ENCODE data around the gene ALDH2.
"Not testable (repeated sequence)": the region's sequence is repeated elsewhere in the genome, so short reads cannot be mapped to it uniquely, and the experiment has no call there.

Gene ALDH2

DNA sequence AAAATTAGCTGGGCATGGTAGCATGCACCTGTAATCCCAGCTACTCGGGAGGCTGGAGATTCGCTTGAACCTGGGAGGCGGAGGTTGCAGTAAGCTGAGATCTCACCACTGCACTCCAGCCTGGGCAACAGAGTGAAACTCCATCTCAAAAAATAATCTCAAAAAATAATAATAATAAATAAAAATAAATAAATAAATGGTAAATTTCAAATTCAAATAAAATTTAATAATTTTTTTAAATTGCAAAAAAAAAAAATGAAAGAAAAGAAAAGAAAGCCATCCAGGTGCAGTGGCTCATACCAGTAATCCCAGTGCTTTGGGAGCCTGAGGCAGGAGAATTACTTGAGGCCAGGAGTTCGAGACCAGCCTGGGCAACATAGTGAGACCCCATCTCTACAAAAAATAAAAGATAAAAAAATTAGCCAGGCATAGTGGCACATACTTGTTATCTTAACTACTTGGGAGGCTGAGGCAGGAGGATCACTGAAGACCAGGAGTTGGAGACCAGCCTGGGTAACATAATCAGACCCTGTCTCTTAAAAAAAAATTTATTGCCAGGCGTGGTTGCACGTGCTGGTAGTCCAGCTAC lies 36.4 kb downstream of the ALDH2 start:
- Histone ChIP-seq H3K4me3 (ENCODE audit: low read length) (no peak overlapping the region), H3K27ac (ENCODE audit: low read depth, low read length) (no peak overlapping the region), H3K4me1 (ENCODE audit: control insufficient read depth, insufficient read depth, low read length) (no peaks in the 10 kb centered on the region), H3K9ac (ENCODE audit: low read length) (no peak overlapping the region), H3K36me3 (ENCODE audit: control insufficient read depth, insufficient read depth, low read length) (peaks cover 34% of the 10 kb centered on the region), H3K27me3 (ENCODE audit: control insufficient read depth, insufficient read depth, low read length) (no peaks in the 10 kb centered on the region)

DNA sequence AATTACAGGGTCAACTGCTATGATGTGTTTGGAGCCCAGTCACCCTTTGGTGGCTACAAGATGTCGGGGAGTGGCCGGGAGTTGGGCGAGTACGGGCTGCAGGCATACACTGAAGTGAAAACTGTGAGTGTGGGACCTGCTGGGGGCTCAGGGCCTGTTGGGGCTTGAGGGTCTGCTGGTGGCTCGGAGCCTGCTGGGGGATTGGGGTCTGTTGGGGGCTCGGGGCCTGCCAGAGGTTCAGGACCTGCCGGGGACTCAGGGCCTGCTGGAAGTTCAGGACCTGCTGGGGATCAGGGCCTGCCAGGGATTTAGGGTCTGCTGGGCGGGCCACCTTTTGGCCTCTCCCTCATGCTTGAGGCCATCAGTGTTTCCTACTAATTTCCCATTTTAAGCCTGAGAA lies 37.1 kb downstream of the ALDH2 start:
- H3K4me1 ChIP-seq (ENCODE audit: control insufficient read depth, insufficient read depth, low read length), result no peaks in the 10 kb centered on the region
- H3K27ac ChIP-seq (ENCODE audit: low read depth, low read length), result no peak overlapping the region
- H3K36me3 ChIP-seq (ENCODE audit: control insufficient read depth, insufficient read depth, low read length), result peaks cover 37% of the 10 kb centered on the region
- H3K4me3 ChIP-seq (ENCODE audit: low read length), result no peak overlapping the region
- H3K27me3 ChIP-seq (ENCODE audit: control insufficient read depth, insufficient read depth, low read length), result no peaks in the 10 kb centered on the region
- H3K9ac ChIP-seq (ENCODE audit: low read length), result no peak overlapping the region

DNA sequence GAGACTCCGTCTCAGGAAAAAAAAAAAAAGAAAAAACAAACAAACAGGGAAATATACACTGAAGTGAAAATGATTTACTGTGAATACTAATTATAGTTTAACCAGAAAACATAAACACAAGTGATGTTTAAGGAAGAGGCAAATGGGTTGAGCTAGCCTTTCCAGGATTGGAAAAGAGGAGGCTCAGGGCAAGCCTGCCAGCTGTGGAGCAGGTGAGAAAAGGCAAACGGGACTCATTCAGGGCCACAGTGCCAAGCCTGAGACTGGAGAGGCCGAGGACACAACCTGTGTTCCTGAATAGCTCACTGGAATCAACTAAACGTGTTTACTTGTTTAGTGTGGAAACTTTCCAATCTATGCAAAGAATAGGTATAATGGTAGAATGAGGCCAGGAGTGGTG lies 39.6 kb downstream of the ALDH2 start:
- no peaks in the 10 kb centered on the region for H3K4me1 ChIP-seq (ENCODE audit: control insufficient read depth, insufficient read depth, low read length)
- H3K4me3 ChIP-seq (ENCODE audit: low read length), result no peak overlapping the region
- H3K27ac ChIP-seq (ENCODE audit: low read depth, low read length), result no peak overlapping the region
- H3K36me3 ChIP-seq (ENCODE audit: control insufficient read depth, insufficient read depth, low read length), result peaks cover 35% of the 10 kb centered on the region
- H3K27me3 ChIP-seq (ENCODE audit: control insufficient read depth, insufficient read depth, low read length), result no peaks in the 10 kb centered on the region
- H3K9ac ChIP-seq (ENCODE audit: low read length), result no peak overlapping the region

DNA sequence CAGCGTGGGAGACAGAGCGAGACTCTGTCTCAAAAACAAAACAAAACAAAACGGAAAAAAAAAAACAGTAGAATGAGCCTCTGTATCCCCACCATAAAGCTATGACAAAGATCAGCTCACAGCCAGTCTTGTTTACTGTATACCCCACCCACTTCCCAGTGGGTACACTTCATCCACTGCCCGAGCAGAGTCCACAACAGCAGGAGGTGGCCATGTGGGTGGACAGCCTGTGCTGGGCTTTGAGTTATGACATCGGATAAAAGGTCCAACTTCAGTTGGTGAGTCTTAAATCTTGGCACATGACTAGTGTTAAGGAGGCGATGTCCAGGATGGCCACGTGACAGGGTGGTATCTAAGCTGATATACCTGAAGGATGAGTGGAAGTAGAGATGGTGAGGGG lies 40.5 kb downstream of the ALDH2 start:
- no peaks in the 10 kb centered on the region for H3K4me1 ChIP-seq (ENCODE audit: control insufficient read depth, insufficient read depth, low read length)
- no peak overlapping the region for H3K27ac ChIP-seq (ENCODE audit: low read depth, low read length)
- no peak overlapping the region for H3K4me3 ChIP-seq (ENCODE audit: low read length)
- peaks cover 35% of the 10 kb centered on the region for H3K36me3 ChIP-seq (ENCODE audit: control insufficient read depth, insufficient read depth, low read length)
- H3K27me3 ChIP-seq (ENCODE audit: control insufficient read depth, insufficient read depth, low read length), result no peaks in the 10 kb centered on the region
- no peak overlapping the region for H3K9ac ChIP-seq (ENCODE audit: low read length)

DNA sequence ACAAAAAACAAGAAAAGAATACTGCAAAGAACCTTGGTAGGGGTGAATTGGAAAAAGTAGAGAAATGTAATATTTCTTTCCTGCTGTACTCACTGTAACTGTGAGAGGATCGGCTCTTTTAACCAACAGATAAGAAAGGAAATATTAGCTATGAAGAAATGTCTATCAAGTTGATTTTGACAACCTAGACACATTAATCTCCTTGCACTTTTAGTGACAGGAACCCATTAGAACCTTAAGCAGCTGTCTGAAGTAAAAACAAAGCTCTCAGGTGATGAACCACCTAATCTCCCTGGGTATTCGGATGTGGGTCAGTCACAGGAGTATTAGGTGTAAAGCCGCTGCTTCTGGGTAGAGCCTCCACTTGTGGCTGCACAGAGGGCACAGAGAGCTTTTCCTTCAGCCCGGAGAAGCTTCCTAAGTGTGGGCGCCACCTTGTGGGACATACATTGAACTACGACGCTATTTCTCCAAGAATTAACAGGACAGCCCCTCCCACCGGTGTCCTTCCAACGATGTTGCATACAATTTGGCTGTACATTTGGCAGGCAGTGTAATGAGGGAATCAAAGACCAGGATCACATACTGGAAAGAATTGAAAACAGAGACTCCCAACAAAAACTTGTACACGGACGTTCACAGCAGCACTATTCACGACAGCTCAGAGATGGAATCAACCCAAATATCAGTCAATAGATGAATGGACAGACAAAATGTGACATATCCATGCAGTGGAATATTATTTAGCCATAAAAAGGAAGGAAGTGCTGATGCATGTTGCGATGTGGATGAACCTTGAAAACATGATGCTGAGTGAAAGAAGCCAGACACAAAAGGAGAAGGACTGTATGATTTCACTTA lies 46.4 kb downstream of the ALDH2 start:
- no peaks in the 10 kb centered on the region for H3K4me1 ChIP-seq (ENCODE audit: control insufficient read depth, insufficient read depth, low read length)
- no peak overlapping the region for H3K4me3 ChIP-seq (ENCODE audit: low read length)
- H3K9ac ChIP-seq (ENCODE audit: low read length), result no peak overlapping the region
- H3K27ac ChIP-seq (ENCODE audit: low read depth, low read length), result no peak overlapping the region
- H3K27me3 ChIP-seq (ENCODE audit: control insufficient read depth, insufficient read depth, low read length), result no peaks in the 10 kb centered on the region
- peaks cover 19% of the 10 kb centered on the region for H3K36me3 ChIP-seq (ENCODE audit: control insufficient read depth, insufficient read depth, low read length)

DNA sequence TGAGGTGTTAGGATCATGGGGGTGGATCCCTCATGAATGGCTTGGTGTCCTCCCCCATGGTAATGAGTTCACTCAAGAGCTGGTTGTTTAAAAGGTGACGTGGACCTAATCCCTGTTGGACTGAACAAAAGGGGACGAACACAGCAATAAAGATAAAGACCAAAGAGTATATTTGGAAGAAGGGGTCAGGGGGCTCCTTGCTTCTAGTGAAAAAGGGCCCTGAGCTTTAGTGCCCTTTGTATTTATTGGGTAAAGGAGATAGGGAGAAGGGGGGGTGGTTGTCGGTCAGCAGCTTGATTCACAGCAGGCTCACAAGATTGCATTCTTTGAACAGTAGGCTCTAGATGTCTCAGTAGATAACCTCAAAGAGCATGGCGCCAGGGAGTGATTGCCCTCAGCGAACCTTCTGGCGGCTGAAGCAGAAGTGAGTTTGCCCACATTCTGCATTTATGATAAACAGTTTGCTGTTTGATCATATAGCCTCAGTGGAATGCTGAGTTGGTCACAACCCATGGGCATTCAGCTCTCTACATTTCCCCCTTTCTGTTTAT lies 49.4 kb downstream of the ALDH2 start:
- Histone ChIP-seq H3K4me3 (ENCODE audit: low read length) (no peak overlapping the region), H3K27me3 (ENCODE audit: control insufficient read depth, insufficient read depth, low read length) (no peaks in the 10 kb centered on the region), H3K36me3 (ENCODE audit: control insufficient read depth, insufficient read depth, low read length) (no peaks in the 10 kb centered on the region), H3K27ac (ENCODE audit: low read depth, low read length) (no peak overlapping the region), H3K4me1 (ENCODE audit: control insufficient read depth, insufficient read depth, low read length) (no peaks in the 10 kb centered on the region), H3K9ac (ENCODE audit: low read length) (no peak overlapping the region)

DNA sequence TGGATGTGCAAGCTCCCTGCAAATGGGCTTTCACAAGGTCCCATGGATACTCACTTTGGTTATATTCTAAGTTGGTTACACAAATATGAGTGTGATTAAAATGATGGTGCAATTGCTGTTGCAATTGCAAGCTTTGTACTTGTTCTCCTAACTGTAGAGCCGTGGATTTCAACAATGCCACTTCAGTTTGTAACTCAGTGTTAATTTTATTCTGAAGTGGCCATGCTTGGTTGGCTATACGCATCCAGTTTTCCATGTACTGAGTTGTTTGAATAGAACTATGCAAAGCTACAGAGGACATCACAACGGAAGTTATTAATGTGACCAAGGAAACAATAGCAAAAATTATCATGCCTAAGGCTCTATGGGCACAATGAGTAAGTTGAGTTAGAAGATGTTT lies 50.2 kb downstream of the ALDH2 start:
- not testable (repeated sequence) for H3K9ac ChIP-seq (ENCODE audit: low read length); H3K36me3 ChIP-seq (ENCODE audit: control insufficient read depth, insufficient read depth, low read length); H3K27me3 ChIP-seq (ENCODE audit: control insufficient read depth, insufficient read depth, low read length); H3K27ac ChIP-seq (ENCODE audit: low read depth, low read length); H3K4me3 ChIP-seq (ENCODE audit: low read length); H3K4me1 ChIP-seq (ENCODE audit: control insufficient read depth, insufficient read depth, low read length)

DNA sequence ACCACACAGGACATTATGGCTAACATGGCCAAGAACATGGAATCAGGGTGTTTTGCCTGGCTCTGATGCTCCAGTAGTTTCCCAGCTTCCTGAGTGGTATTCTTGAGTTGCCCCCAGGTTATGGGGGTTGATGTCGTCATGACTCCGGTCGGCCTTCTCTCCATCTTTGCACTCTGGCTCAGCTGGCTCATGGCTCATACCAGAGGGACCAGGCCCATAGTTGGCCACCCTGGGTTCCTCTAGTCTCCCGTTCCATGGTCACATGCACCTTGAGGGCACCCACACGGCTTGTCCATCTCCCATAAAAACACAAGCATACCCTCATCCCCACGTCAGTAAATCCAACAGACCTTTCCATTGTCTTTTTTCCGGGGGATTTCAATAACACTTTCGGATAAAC lies 51.6 kb downstream of the ALDH2 start:
- H3K36me3 ChIP-seq (ENCODE audit: control insufficient read depth, insufficient read depth, low read length), result no peaks in the 10 kb centered on the region
- no peak overlapping the region for H3K4me3 ChIP-seq (ENCODE audit: low read length)
- no peaks in the 10 kb centered on the region for H3K4me1 ChIP-seq (ENCODE audit: control insufficient read depth, insufficient read depth, low read length)
- H3K27ac ChIP-seq (ENCODE audit: low read depth, low read length), result no peak overlapping the region
- no peaks in the 10 kb centered on the region for H3K27me3 ChIP-seq (ENCODE audit: control insufficient read depth, insufficient read depth, low read length)
- H3K9ac ChIP-seq (ENCODE audit: low read length), result no peak overlapping the region

DNA sequence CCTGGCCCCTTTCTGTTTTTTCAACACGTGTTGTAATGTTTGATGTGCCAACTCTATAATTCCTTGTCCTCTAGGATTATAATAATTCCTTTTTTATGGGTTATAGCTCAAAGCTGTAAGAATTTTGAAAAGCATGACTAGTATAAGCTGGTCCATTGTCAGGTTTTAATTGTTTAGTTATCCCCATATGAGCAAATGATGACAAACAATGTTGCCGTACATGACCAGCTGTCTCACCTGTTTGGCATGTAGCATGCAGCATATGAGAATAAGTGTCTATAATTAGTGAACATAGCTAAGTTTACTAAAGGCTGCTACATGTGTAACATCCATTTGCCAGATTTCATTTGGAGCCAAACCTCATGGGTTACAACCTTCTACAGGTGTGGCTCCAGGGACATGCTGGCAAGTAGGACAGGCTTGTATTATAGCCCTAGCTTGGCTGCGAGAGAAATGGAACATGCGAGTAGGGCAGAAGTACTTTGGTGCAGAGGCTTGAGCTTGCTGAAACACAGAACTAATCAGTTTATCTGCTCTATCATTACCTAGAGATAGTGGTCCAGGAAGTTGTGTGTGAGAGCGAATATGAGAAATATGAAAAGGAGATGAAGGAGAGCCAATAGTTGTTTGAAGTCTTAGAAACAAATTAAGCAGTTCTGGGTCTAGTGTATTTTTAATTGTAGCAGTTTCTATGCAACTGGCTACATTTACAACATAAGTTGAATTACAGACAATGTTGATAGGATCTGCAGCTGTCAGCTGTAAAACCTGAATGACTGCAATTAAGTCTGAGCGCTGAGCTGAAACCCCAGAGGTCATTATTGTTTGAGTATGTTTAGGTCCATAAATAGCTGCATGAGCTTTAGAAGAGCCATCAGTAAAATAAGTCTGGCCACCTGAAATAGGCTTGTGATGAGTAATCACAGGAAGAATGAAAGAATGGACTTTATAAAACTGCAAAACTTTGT lies 52.7 kb downstream of the ALDH2 start:
- no peak overlapping the region for H3K27ac ChIP-seq (ENCODE audit: low read depth, low read length)

DNA sequence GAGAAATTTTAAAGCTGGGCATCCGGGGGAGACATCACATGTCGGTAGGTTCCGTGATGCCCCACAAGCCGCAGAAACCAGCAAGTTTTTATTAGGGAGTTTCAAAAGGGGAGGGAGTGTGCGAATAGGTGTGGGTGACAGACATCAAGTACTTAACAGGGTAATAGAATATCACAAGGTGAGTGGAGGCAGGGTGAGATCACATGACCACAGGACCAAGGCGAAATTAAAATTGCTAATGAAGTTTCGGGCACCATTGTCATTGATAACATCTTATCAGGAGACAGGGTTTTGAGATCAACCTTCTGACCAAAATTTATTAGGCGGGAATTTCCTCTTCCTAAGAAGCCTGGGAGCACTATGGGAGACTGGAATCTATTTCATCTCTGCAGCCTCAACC lies 54.1 kb downstream of the ALDH2 start:
- not testable (repeated sequence) for H3K4me3 ChIP-seq (ENCODE audit: low read length); H3K9ac ChIP-seq (ENCODE audit: low read length); H3K27me3 ChIP-seq (ENCODE audit: control insufficient read depth, insufficient read depth, low read length); H3K36me3 ChIP-seq (ENCODE audit: control insufficient read depth, insufficient read depth, low read length); H3K27ac ChIP-seq (ENCODE audit: low read depth, low read length); H3K4me1 ChIP-seq (ENCODE audit: control insufficient read depth, insufficient read depth, low read length)

More for the DNA sequence above, 52.7 kb downstream of the ALDH2 start:
- Histone ChIP-seq H3K4me1 (ENCODE audit: control insufficient read depth, insufficient read depth, low read length) (no peaks in the 10 kb centered on the region), H3K9ac (ENCODE audit: low read length) (no peak overlapping the region), H3K4me3 (ENCODE audit: low read length) (no peak overlapping the region), H3K36me3 (ENCODE audit: control insufficient read depth, insufficient read depth, low read length) (no peaks in the 10 kb centered on the region), H3K27me3 (ENCODE audit: control insufficient read depth, insufficient read depth, low read length) (no peaks in the 10 kb centered on the region)

DNA sequence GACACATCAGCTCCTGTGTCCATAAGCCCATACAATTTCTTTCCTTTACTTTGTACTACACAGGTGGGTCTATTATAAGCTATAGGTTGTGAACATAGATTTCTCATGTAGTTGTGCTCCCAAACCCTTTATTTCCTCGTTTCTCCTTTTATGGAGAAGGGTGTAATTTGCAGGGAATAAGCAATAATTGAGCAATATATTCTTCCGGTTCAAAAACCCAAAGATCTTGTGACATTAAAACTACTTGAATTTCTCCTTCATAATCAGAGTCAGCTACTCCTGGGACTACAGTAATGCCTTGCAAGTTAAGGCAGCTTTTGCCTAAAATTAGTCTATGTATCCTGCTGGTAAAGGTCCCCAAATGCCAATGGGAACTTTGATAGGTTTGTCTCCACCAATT lies 56.2 kb downstream of the ALDH2 start:
- H3K4me3 ChIP-seq (ENCODE audit: low read length), result no peak overlapping the region
- H3K4me1 ChIP-seq (ENCODE audit: control insufficient read depth, insufficient read depth, low read length), result no peaks in the 10 kb centered on the region
- H3K27me3 ChIP-seq (ENCODE audit: control insufficient read depth, insufficient read depth, low read length), result no peaks in the 10 kb centered on the region
- H3K36me3 ChIP-seq (ENCODE audit: control insufficient read depth, insufficient read depth, low read length), result no peaks in the 10 kb centered on the region
- no peak overlapping the region for H3K9ac ChIP-seq (ENCODE audit: low read length)
- H3K27ac ChIP-seq (ENCODE audit: low read depth, low read length), result no peak overlapping the region

DNA sequence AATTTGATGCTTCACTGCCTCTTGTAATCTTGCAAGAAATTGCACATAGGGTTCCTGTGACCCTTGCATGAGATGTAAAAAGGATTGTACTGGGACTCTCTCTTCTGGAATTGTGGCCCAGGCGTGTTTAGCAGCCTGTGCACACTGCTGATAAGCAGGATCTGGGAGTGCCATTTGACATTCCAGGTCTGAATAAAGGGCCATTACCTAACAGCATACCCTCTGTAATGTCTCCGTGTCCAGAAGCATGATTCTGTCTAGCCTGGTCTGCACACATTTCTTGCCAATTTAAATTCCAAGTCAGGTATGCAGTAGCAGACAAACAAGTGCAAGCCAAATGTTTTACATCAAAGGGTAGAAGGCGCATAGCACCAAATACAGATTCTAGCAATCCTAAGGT lies 57.2 kb downstream of the ALDH2 start:
- Histone ChIP-seq H3K36me3 (ENCODE audit: control insufficient read depth, insufficient read depth, low read length) (no peaks in the 10 kb centered on the region), H3K27ac (ENCODE audit: low read depth, low read length) (no peak overlapping the region), H3K9ac (ENCODE audit: low read length) (no peak overlapping the region), H3K4me3 (ENCODE audit: low read length) (no peak overlapping the region), H3K4me1 (ENCODE audit: control insufficient read depth, insufficient read depth, low read length) (no peaks in the 10 kb centered on the region), H3K27me3 (ENCODE audit: control insufficient read depth, insufficient read depth, low read length) (no peaks in the 10 kb centered on the region)

Data from rectal smooth muscle tissue (tissue), 1 donor.